Activated CD4-positive, alpha-beta T cell treated with anti-CD3 and anti-CD28 coated beads, Interleukin-2, amount 10 ng/mL, durations not matched to agents 7 days and 5 days (primary cell): ENCODE results near the gene ST3GAL4. TPM values are rescaled to one million over a fixed set of nuclear protein-coding genes. Genes with fewer than 3 reads are reported as not detected.

Experiments used
- CTCF ChIA-PET: fragments of 350-600 bp; sonication (Branson Sonifier 250); formaldehyde crosslinking; loops from one replicate; lab custom pipeline; 2021; ENCODE audit warnings: antibody characterized with exemption; lab: Charles Lee
- POLR2A ChIA-PET: fragments of 350-600 bp; sonication (Branson Sonifier 250); formaldehyde crosslinking; loops from one replicate; lab custom pipeline; 2021; ENCODE audit warnings: antibody characterized with exemption; lab: Charles Lee
- DNase-seq: peaks from one replicate; pipeline ENCODE4 v3.0.0-alpha.2; 2020
- H3K27ac Mint-ChIP-seq: one replicate; pipeline ENCODE4 v1.8.0; 2021; ENCODE audit warnings: mild to moderate bottlenecking, moderate library complexity, mixed read lengths
- H3K27me3 Mint-ChIP-seq: one replicate; pipeline ENCODE4 v1.8.0; 2021; ENCODE audit warnings: mixed read lengths
- H3K36me3 Mint-ChIP-seq: one replicate; pipeline ENCODE4 v1.8.0; 2021; ENCODE audit warnings: low read depth, mixed read lengths
- H3K4me1 Mint-ChIP-seq: one replicate; pipeline ENCODE4 v1.8.0; 2021; ENCODE audit warnings: mixed read lengths
- H3K4me3 Mint-ChIP-seq: one replicate; pipeline ENCODE4 v1.8.0; 2021; ENCODE audit warnings: mild to moderate bottlenecking, moderate library complexity, mixed read lengths
- H3K9me3 Mint-ChIP-seq: one replicate; pipeline ENCODE4 v1.8.0; 2021; ENCODE audit warnings: mixed read lengths
- total RNA-seq, 2 experiments: library from RNA; stranded (reverse); gene quantifications; one replicate each; pipeline ENCODE4 v1.2.3, GENCODE V29; 2021

The ST3GAL4 gene
- total RNA-seq, 2 experiments from 2014 or later = 7.5 to 7.6 TPM

- CTCF ChIA-PET = interaction anchor here (1.4 kb wide), 1 partner anchor 15 kb away, joined by 3 read pairs; no protein-coding TSS in a partner anchor
- H3K9me3 Mint-ChIP-seq = no peaks in the 10 kb centered on the region
- no peak overlapping the region for H3K4me3 Mint-ChIP-seq
- no peak overlapping the region for H3K27ac Mint-ChIP-seq
- H3K36me3 Mint-ChIP-seq = peaks cover 13% of the 10 kb centered on the region
- peaks cover 15% of the 10 kb centered on the region for H3K4me1 Mint-ChIP-seq
- H3K27me3 Mint-ChIP-seq = no peaks in the 10 kb centered on the region
- DNase-seq = no peak
- POLR2A ChIA-PET = no interaction called here
Observed at GRCh38 chr11:126333142-126333541, 22.3 kb upstream of the ST3GAL4 start.

- Mint-ChIP-seq H3K27ac (no peak overlapping the region), H3K27me3 (no peaks in the 10 kb centered on the region), H3K9me3 (no peaks in the 10 kb centered on the region), H3K36me3 (peaks cover 16% of the 10 kb centered on the region), H3K4me3 (no peak overlapping the region), H3K4me1 (peaks cover 13% of the 10 kb centered on the region)
- DNase-seq = no peak
- ChIA-PET CTCF (interaction anchor here (0.9 to 1.6 kb wide), 4 partner anchors 11 to 24 kb away, joined by 3 to 7 read pairs (median 4); no protein-coding TSS in a partner anchor), POLR2A (no interaction called here)
Observed at GRCh38 chr11:126334659-126335462, 20.6 kb upstream of the ST3GAL4 start.

GRCh38 chr11:126335463-126335760, 20.1 kb upstream of the ST3GAL4 start:
- DNase-seq = no peak
- peaks cover 13% of the 10 kb centered on the region for H3K4me1 Mint-ChIP-seq
- no peaks in the 10 kb centered on the region for H3K9me3 Mint-ChIP-seq
- H3K36me3 Mint-ChIP-seq = peaks cover 16% of the 10 kb centered on the region
- ChIA-PET CTCF (interaction anchor here (0.9 to 1.6 kb wide), 4 partner anchors 10 to 24 kb away, joined by 3 to 7 read pairs (median 4); no protein-coding TSS in a partner anchor), POLR2A (no interaction called here)
- H3K27ac Mint-ChIP-seq = no peak overlapping the region
- H3K4me3 Mint-ChIP-seq = no peak overlapping the region
- H3K27me3 Mint-ChIP-seq = no peaks in the 10 kb centered on the region

GRCh38 chr11:126336138-126336541, 19.3 kb upstream of the ST3GAL4 start:
- Mint-ChIP-seq H3K27ac (peak overlapping the region; percentile 63), H3K4me3 (no peak overlapping the region), H3K27me3 (no peaks in the 10 kb centered on the region), H3K4me1 (peaks cover 13% of the 10 kb centered on the region), H3K36me3 (peaks cover 16% of the 10 kb centered on the region), H3K9me3 (no peaks in the 10 kb centered on the region)
- no peak for DNase-seq
- ChIA-PET CTCF (interaction anchor here (1.4 to 1.6 kb wide), 2 partner anchors 10 to 21 kb away, joined by 3 to 7 read pairs; no protein-coding TSS in a partner anchor), POLR2A (no interaction called here)

DNA sequence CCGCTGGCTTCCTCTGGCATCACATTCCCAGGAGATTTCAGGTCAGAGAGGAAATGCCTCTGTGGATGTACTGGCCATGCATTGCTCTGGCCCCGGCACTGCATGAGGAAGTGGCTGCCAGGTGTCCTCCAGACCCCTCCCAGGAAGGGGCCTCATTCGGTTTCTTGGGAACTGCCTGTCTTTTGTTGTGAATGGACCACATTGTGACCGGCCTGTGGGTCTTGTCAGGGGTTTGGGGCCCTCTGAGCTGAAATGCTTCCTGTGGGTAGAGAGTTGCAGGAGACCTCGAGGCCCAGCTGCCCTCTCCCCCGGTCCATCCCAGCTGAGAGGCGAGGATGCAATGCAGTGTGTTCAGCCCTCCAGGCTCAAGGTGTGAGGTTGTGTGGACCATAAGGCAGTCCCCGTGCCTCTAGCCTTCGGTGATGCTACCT, 18.8 kb upstream of the ST3GAL4 start:
- no peaks in the 10 kb centered on the region for H3K9me3 Mint-ChIP-seq
- no peak overlapping the region for H3K4me3 Mint-ChIP-seq
- ChIA-PET POLR2A (no interaction called here), CTCF (interaction anchor here (1.6 kb wide), 1 partner anchor 26 kb away, joined by 8 read pairs; no protein-coding TSS in a partner anchor)
- no peak overlapping the region for H3K27ac Mint-ChIP-seq
- no peaks in the 10 kb centered on the region for H3K27me3 Mint-ChIP-seq
- H3K4me1 Mint-ChIP-seq = peaks cover 19% of the 10 kb centered on the region
- no peak for DNase-seq
- peaks cover 16% of the 10 kb centered on the region for H3K36me3 Mint-ChIP-seq

GRCh38 chr11:126337126-126337473, 18.4 kb upstream of the ST3GAL4 start:
- peaks cover 23% of the 10 kb centered on the region for H3K4me1 Mint-ChIP-seq
- DNase-seq = no peak
- POLR2A ChIA-PET = no interaction called here
- no peak overlapping the region for H3K4me3 Mint-ChIP-seq
- H3K27ac Mint-ChIP-seq = no peak overlapping the region
- no peaks in the 10 kb centered on the region for H3K9me3 Mint-ChIP-seq
- H3K36me3 Mint-ChIP-seq = peaks cover 13% of the 10 kb centered on the region
- CTCF ChIA-PET = interaction anchor here (1.6 kb wide), 1 partner anchor 26 kb away, joined by 8 read pairs; no protein-coding TSS in a partner anchor
- no peaks in the 10 kb centered on the region for H3K27me3 Mint-ChIP-seq

GRCh38 chr11:126337474-126338241, 17.8 kb upstream of the ST3GAL4 start:
- Mint-ChIP-seq H3K4me1 (peaks cover 27% of the 10 kb centered on the region), H3K27me3 (no peaks in the 10 kb centered on the region), H3K27ac (no peak overlapping the region), H3K9me3 (no peaks in the 10 kb centered on the region), H3K36me3 (peaks cover 13% of the 10 kb centered on the region), H3K4me3 (no peak overlapping the region)
- ChIA-PET CTCF (interaction anchor here (0.5 to 1.6 kb wide), 2 partner anchors 27 to 1539 kb away, joined by 3 to 8 read pairs; no protein-coding TSS in a partner anchor), POLR2A (no interaction called here)
- no peak for DNase-seq

DNA sequence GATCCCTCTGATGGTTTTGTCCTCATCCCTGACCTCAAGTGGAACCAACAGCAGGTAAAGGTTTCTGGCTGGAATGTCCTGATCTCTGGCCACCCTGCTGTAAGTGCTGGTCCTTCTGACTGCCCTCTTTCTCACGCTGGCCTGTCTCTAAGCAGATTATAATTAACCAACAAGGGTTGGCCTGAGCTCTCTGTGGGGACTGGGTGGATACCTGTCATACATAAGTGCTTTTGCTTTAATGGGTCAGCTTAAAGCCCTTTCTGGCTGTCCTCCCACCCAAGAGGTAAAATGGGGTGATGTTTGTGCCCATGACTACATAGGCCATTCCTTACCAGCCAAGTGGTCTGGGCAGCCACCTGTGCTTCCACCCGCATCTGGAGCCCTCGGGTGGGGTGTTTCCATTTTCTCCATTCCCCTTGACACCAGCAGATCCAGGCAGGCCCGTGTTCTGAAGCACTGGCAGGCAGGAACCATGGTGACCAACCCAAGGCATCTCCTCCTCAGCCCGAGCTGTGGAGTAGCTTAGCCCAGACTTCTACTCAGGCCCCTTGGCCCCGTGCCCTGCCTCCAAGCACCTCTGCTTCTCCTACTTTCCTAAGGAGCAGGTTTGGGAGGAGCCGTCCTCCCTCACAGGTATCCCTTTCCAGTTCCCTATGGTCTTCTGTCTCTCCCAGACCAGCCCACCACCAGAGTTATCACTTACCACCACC, 17.0 kb upstream of the ST3GAL4 start:
- POLR2A ChIA-PET = no interaction called here
- no peak for DNase-seq
- peaks cover 27% of the 10 kb centered on the region for H3K4me1 Mint-ChIP-seq
- H3K27me3 Mint-ChIP-seq = no peaks in the 10 kb centered on the region
- H3K4me3 Mint-ChIP-seq = no peak overlapping the region
- peaks cover 13% of the 10 kb centered on the region for H3K36me3 Mint-ChIP-seq
- H3K9me3 Mint-ChIP-seq = no peaks in the 10 kb centered on the region
- H3K27ac Mint-ChIP-seq = no peak overlapping the region
- CTCF ChIA-PET = interaction anchor here (0.5 to 1.6 kb wide), 2 partner anchors 28 to 1540 kb away, joined by 3 to 8 read pairs; no protein-coding TSS in a partner anchor

GRCh38 chr11:126339073-126339862, 16.2 kb upstream of the ST3GAL4 start:
- no peak for DNase-seq
- CTCF ChIA-PET = interaction anchor here (0.6 kb wide), 1 partner anchor 134 kb away, joined by 3 read pairs; no protein-coding TSS in a partner anchor
- Mint-ChIP-seq H3K9me3 (no peaks in the 10 kb centered on the region), H3K27ac (peak overlapping the region; percentile 61), H3K36me3 (peaks cover 17% of the 10 kb centered on the region), H3K4me3 (no peak overlapping the region), H3K27me3 (no peaks in the 10 kb centered on the region), H3K4me1 (peaks cover 27% of the 10 kb centered on the region)
- POLR2A ChIA-PET = no interaction called here

DNA sequence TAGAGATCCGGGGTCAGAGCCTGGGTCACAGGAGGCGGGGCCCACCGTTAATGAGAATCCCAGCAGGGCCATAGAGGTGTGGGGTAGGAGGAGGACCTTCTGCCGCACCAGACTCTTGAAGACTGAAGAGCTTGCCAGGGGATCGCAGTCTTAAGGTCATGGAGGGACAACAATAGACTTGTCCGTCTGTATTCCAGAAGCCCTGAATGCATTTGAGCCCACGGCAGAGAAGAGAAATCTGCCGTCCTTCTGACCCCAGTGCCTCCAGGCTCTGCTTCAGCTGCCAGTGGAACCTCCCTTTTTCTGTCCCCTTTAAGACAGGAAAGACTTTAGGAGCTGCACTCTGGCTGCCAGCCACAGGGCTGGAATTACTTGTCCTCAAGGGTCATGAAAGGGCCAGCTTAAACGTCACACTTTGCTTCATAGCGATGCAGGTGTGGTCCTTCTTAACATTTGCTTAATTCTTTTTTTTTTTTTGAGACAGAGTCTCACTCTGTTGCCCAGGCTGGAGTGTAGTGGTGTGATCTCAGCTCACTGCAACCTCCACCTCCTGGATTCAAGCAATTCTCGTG, 15.5 kb upstream of the ST3GAL4 start:
- CTCF ChIA-PET = interaction anchor here (0.6 kb wide), 1 partner anchor 135 kb away, joined by 3 read pairs; no protein-coding TSS in a partner anchor

DNA sequence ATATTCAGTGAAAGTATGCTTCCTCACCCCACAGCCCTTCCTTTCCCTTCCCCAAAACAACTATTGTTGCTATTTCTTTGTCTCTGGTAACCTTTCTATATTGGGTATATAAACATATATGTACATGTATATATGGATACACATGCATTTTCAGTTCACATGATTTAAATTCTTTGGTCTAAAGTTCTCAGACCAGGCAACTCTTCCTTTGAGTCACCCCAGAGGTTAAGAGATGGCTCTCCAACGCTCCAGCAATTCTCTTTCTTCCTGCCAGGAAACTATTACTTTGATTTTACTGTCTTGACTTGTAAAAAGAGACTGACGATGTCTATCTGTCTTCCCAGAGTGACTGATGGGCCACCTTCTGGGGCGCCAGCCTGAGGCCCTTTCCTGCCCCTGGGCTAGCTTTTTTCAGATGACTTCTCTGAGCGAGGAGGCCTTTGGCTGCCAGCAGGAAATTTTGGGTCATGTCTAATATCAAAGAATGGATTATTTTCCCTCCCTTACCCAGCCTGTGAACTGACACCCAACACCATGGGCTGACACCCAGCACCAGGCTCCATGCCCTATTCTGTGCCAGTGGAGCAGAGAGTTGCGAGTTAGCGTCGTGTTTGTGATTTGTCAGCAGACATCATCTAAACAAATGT, 14.4 kb upstream of the ST3GAL4 start:
- Mint-ChIP-seq H3K4me3 (no peak overlapping the region), H3K27me3 (no peaks in the 10 kb centered on the region), H3K9me3 (no peaks in the 10 kb centered on the region), H3K4me1 (peaks cover 24% of the 10 kb centered on the region), H3K36me3 (peaks cover 23% of the 10 kb centered on the region), H3K27ac (no peak overlapping the region)
- no peak for DNase-seq
- ChIA-PET POLR2A (interaction anchor here (0.5 kb wide), 2 partner anchors 13 to 724 kb away, joined by 3 read pairs; no protein-coding TSS in a partner anchor), CTCF (no interaction called here)

More for the DNA sequence above, 15.5 kb upstream of the ST3GAL4 start:
- H3K36me3 Mint-ChIP-seq = peaks cover 20% of the 10 kb centered on the region
- no peak overlapping the region for H3K4me3 Mint-ChIP-seq
- DNase-seq = no peak
- peaks cover 25% of the 10 kb centered on the region for H3K4me1 Mint-ChIP-seq
- POLR2A ChIA-PET = no interaction called here
- H3K9me3 Mint-ChIP-seq = no peaks in the 10 kb centered on the region
- no peaks in the 10 kb centered on the region for H3K27me3 Mint-ChIP-seq
- H3K27ac Mint-ChIP-seq = no peak overlapping the region
